Measurements from ENCODE around the gene TGFBR3L. TPM values are rescaled to one million over a fixed set of nuclear protein-coding genes. Genes with fewer than 3 reads are reported as not detected.
A peak's percentile ranks its signal among the peaks of the same experiment; 100 is the strongest.

The TGFBR3L gene
- total and polyA plus RNA-seq, 2 of the 8 experiments (the other 6 are each of a cell fraction or from before 2014, with no cell fraction given): 3.1 to 3.7 TPM

DNA sequence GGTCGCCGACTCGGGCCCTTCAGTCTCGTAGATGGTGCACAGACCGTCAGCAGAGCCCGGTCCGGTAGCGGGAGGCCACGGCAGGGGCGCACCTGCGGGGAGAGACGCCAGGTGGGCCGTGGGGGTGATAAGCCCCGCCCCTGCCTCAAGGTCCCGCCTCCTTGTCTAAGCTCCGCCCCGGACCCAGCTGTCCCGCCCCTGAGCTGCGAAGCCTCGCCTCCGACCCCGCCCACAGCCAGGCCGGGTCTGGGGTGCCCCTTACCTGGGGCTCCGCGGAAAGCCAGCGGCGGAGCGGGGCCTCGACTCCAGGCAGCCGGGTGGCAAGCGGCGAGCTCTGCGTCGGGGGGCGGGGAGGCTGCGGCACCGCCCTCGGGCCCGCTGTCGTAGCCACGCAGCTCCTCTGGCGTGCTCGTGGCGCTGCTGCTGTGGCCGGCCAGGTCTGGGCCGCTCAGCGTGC, 45.1 kb upstream of the TGFBR3L start:
- H3K23ac ChIP-seq (ENCODE audit: insufficient read length): no peak overlapping the region
- H3K79me2 ChIP-seq (ENCODE audit: control insufficient read depth in 1 of 2, insufficient read depth in 2 of 2, low read length in 2 of 2): no peaks in the 10 kb centered on the region
- H2BK15ac ChIP-seq (ENCODE audit: low read length): no peak overlapping the region
- CTCF ChIA-PET (ENCODE audit: partially characterized antibody): interaction anchor here (0.7 to 2.1 kb wide), 22 partner anchors 8 to 315 kb away, joined by 3 to 22 read pairs (median 6); partner anchors contain the start of genes MAP2K7, SNAPC2, TGFBR3L and TIMM44
- peaks cover 0 to 28% (median 17%) of the 10 kb centered on the region in 4 experiments; a peak in 5 of 7 replicates for H3K27me3 ChIP-seq (replicated peaks in 1 of 4; ENCODE audit: control insufficient read depth in 3 of 4, extremely low read depth in 1 of 4, insufficient read depth in 3 of 4, low read length in 3 of 4)
- peaks cover 14% of the 10 kb centered on the region for H3K23me2 ChIP-seq (ENCODE audit: low read depth, low read length)
- H3K56ac ChIP-seq (replicated peaks; ENCODE audit: insufficient read length, low read depth, low read length): no peak overlapping the region
- 3% methylated on average over 21 of the region's 47 CpGs; no CpG with 5 or more reads in 1 of the 2 experiments for WGBS, 2 experiments (ENCODE audit: extremely low coverage in 1 of 2, insufficient coverage in 1 of 2, insufficient read length in 1 of 2, insufficient replicate concordance in 2 of 2, low coverage in 1 of 2, low lambda C conversion rate in 2 of 2, missing lambda C conversion rate in 1 of 2)
- no peak overlapping the region for H3K14ac ChIP-seq (ENCODE audit: insufficient read length)
- H3K4ac ChIP-seq (replicated peaks; ENCODE audit: insufficient read length, low read depth, low read length): no peak overlapping the region
- no peak overlapping the region for H4K91ac ChIP-seq (replicated peaks; ENCODE audit: insufficient read length, low read length)
- H3K4me1 ChIP-seq (replicated peaks in 1 of 4; ENCODE audit: control insufficient read depth in 3 of 4, insufficient read depth in 4 of 4, low read length in 3 of 4): peaks cover 0 to 24% (median 14%) of the 10 kb centered on the region in 4 experiments; a peak in 5 of 7 replicates
- POLR2A ChIA-PET (ENCODE audit: partially characterized antibody): interaction anchor here (1.4 to 10.5 kb wide), 8 partner anchors 11 to 60 kb away, joined by 3 to 106 read pairs (median 6); partner anchors contain the start of genes MAP2K7, SNAPC2 and TGFBR3L
- no peak overlapping the region for H2BK5ac ChIP-seq (ENCODE audit: low read depth, low read length)
- no peak for FAIRE-seq
- no peaks in the 10 kb centered on the region for H3K36me3 ChIP-seq (ENCODE audit: control insufficient read depth in 2 of 4, insufficient read depth in 4 of 4, low read length in 3 of 4)
- no peak overlapping the region; the same call in 1 of the 2 replicates for H3K18ac ChIP-seq (ENCODE audit: extremely low read depth, low read length)
- H2AK5ac ChIP-seq (ENCODE audit: low read depth, low read length): no peak overlapping the region
- H3K27ac ChIP-seq (ENCODE audit: low read depth, low read length): no peak overlapping the region
- H4K20me1 ChIP-seq (replicated peaks in 1 of 2; ENCODE audit: control insufficient read depth in 1 of 2, insufficient read depth in 2 of 2, low read length in 2 of 2): peaks cover 4 to 6% of the 10 kb centered on the region in 2 experiments
- H3K79me1 ChIP-seq (ENCODE audit: low read depth, low read length): no peaks in the 10 kb centered on the region; the same call in 1 of the 2 replicates
- H2BK20ac ChIP-seq (ENCODE audit: low read length): no peak overlapping the region
- H3K9me3 ChIP-seq (ENCODE audit: insufficient read depth in 2 of 2, low read depth in 1 of 2, low read length in 1 of 2): no peaks in the 10 kb centered on the region
- peak overlapping the region; percentile 75 to 86 for H3K4me2 ChIP-seq (ENCODE audit: insufficient read depth in 1 of 2, low read depth in 2 of 2, low read length in 2 of 2)
- peak overlapping the region; percentile 25 to 61 (median 42) for H3K4me3 ChIP-seq (ENCODE audit: extremely low read depth in 1 of 4, insufficient read depth in 2 of 4, low read depth in 3 of 4, low read length in 4 of 4)
- H2AFZ ChIP-seq (ENCODE audit: low read length): no peak overlapping the region
- peak in 1 of 2 experiments; percentile 98 for DNase-seq (ENCODE audit: low read depth in 1 of 2, low spot score in 2 of 2)
- no peak overlapping the region for H4K5ac ChIP-seq (ENCODE audit: insufficient read length, low read depth, low read length)
- no peak overlapping the region for H3K9ac ChIP-seq (replicated peaks in 1 of 4; ENCODE audit: extremely low read depth in 1 of 4, low read depth in 3 of 4, low read length in 3 of 4)
- no peak overlapping the region for H2BK12ac ChIP-seq (ENCODE audit: low read depth, low read length)
- H4K8ac ChIP-seq (ENCODE audit: extremely low read depth, insufficient read depth, low read length): peak overlapping the region; percentile 79; the same call in 1 of the 2 replicates
- H2BK120ac ChIP-seq (replicated peaks; ENCODE audit: low read depth, low read length): no peak overlapping the region
- TF ChIP-seq EP300 (IDR thresholded peaks at IDR 0.05; ENCODE audit: borderline replicate concordance in 1 of 2, low read depth in 2 of 2, low read length in 2 of 2) (no peak), SP1 (IDR thresholded peaks at IDR 0.05; ENCODE audit: low read depth, low read length) (peak; percentile 49; the same call in 1 of the 2 replicates), KDM5A (IDR thresholded peaks at IDR 0.05; ENCODE audit: low read length) (no peak), SP2 (IDR thresholded peaks at IDR 0.05; ENCODE audit: low read length) (no peak), RNF2 (IDR thresholded peaks at IDR 0.05; ENCODE audit: borderline replicate concordance, low read depth, low read length, missing control alignments, poor library complexity, severe bottlenecking) (no peak)
- TF ChIP-seq, protein P1, sequence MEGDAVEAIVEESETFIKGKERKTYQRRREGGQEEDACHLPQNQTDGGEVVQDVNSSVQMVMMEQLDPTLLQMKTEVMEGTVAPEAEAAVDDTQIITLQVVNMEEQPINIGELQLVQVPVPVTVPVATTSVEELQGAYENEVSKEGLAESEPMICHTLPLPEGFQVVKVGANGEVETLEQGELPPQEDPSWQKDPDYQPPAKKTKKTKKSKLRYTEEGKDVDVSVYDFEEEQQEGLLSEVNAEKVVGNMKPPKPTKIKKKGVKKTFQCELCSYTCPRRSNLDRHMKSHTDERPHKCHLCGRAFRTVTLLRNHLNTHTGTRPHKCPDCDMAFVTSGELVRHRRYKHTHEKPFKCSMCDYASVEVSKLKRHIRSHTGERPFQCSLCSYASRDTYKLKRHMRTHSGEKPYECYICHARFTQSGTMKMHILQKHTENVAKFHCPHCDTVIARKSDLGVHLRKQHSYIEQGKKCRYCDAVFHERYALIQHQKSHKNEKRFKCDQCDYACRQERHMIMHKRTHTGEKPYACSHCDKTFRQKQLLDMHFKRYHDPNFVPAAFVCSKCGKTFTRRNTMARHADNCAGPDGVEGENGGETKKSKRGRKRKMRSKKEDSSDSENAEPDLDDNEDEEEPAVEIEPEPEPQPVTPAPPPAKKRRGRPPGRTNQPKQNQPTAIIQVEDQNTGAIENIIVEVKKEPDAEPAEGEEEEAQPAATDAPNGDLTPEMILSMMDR (IDR thresholded peaks at IDR 0.05; ENCODE audit: control extremely low read depth in 1 of 3, insufficient read depth in 1 of 3, low read depth in 1 of 3, low read length in 3 of 3): no peak
- TF ChIP-seq, protein P2, sequence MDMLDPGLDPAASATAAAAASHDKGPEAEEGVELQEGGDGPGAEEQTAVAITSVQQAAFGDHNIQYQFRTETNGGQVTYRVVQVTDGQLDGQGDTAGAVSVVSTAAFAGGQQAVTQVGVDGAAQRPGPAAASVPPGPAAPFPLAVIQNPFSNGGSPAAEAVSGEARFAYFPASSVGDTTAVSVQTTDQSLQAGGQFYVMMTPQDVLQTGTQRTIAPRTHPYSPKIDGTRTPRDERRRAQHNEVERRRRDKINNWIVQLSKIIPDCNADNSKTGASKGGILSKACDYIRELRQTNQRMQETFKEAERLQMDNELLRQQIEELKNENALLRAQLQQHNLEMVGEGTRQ (IDR thresholded peaks at IDR 0.05; ENCODE audit: low read length): no peak

Measured in H1 (cell line).